Gastroesophageal sphincter (tissue), 3 donors: ENCODE data around the gene CPA4.

Experiments
- POLR2A ChIP-seq, 2 donors: fragments of 450-650 bp; IDR thresholded peaks; one replicate each; pipeline ENCODE4 v1.6.1; 2017; ENCODE audit warnings: antibody characterized with exemption in 2 of 2, mild to moderate bottlenecking in 2 of 2, moderate library complexity in 1 of 2
- TF ChIP-seq, protein P1 (sequence below), 4 experiments: fragments of 200-600 bp in 2 of 4; fragments of 450-650 bp in 2 of 4; sonication (generic) in 1 of 4; IDR thresholded peaks; one replicate each; pipeline ENCODE4 v1.5.1; 2017 to 2019; ENCODE audit warnings: antibody characterized with exemption in 4 of 4, mild to moderate bottlenecking in 2 of 4, moderate library complexity in 2 of 4

DNA sequence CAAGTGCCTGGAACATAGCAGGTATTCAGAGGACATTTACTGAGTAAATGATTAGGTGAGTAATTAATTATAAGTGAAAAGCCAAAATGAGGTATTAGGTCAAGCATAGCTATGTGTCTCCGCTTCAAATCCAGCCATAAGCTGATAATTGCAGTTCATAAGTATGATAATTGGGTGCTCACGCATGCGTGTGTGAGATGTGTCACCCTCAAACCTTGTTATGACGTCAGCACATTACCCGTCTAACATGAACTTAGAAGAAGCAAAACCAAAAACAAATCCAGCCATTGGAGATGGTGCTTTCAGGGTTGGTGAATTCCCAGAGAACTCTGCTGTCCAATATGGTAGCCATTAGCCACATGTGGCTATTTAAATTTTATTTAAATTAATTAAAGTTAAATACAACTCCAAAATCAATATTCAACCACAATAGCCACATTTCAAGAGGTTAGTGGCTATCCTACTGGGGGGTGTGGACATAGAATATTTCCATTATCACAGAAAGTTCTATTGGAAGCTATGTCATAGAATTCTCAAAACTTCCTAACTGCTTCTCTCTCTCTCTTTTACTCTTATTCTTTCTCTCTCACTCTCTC lies 51.4 kb downstream of the CPA4 start, which contains the start of gene CPA5:
- TF ChIP-seq, protein P1, sequence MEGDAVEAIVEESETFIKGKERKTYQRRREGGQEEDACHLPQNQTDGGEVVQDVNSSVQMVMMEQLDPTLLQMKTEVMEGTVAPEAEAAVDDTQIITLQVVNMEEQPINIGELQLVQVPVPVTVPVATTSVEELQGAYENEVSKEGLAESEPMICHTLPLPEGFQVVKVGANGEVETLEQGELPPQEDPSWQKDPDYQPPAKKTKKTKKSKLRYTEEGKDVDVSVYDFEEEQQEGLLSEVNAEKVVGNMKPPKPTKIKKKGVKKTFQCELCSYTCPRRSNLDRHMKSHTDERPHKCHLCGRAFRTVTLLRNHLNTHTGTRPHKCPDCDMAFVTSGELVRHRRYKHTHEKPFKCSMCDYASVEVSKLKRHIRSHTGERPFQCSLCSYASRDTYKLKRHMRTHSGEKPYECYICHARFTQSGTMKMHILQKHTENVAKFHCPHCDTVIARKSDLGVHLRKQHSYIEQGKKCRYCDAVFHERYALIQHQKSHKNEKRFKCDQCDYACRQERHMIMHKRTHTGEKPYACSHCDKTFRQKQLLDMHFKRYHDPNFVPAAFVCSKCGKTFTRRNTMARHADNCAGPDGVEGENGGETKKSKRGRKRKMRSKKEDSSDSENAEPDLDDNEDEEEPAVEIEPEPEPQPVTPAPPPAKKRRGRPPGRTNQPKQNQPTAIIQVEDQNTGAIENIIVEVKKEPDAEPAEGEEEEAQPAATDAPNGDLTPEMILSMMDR (IDR thresholded peaks at IDR 0.05), result no peak
- TF ChIP-seq POLR2A (IDR thresholded peaks at IDR 0.05), result no peak
